GM19351 (cell line): ENCODE measurements around the gene CD300H.

Experiments
- ATAC-seq: cut with Tn5 transposase; IDR thresholded peaks from one replicate; pipeline ENCODE4 v1.9.1; 2021; ENCODE audit warnings: mild to moderate bottlenecking, moderate library complexity; ENCODE audit not compliant: unreplicated experiment

CD300H gene

DNA sequence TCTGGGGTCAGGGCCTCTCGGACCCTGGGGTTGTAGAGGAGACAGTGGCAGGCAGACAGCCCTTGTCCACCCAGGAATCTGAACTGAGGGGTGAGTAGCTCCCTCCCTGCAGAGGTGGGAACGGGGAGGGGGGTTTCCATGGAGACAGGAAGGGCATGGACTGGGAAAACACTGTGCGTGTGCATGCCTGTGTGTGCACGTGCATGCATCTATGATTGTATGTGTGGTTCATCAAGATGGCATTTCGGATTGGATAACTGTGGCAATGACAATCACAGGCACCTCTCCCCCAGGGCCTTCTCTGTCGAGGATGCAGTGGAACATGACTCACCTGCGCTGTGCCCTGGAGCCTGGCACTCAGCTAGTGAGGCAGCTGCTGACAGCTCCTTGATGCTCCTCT lies 15.3 kb downstream of the CD300H start:
- ATAC-seq = no peak

DNA sequence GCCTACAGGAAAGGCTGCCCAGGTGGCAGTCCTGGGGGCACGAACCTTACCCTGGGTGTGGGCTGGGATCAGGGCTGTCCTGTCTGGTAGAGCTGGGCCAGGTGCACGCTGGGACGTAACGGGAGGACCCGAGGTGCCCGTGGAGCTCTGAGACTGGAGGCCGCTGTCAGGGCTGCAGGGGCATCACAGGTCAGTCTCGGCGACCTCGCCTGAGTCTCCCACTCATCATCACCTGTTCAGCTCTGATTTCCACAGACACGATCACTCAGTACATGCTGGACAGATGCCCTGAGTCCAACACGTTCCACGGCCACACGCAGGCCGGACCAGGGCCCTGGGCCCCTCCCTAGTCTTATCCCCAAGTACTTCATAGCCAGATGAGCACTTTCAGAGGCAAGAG lies 16.7 kb downstream of the CD300H start:
- no peak for ATAC-seq

GRCh38 chr17:74549343-74549742 lies 18.0 kb downstream of the CD300H start:
- no peak for ATAC-seq

DNA sequence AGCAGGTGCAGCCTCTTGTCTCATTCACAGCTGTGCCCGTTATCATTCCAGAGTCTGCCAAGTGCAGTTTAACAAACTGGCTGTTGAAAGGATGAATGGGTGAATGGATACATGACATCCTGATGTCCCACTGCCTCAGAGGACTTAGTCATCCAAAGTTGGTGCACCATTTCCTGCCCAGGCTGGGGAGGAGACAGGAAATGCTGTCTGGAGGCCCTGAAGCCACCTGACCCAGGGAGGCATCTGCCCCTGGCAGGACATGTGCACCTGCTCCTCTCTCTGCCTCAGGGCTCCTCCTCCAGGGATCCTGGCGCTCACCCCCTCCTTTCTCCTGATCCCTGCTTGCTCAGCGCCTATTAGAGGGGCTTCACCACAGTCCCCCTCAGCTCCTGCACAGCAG lies 19.6 kb downstream of the CD300H start:
- ATAC-seq = no peak

GRCh38 chr17:74547264-74547663 lies 20.0 kb downstream of the CD300H start:
- no peak for ATAC-seq

GRCh38 chr17:74546586-74546985 lies 20.7 kb downstream of the CD300H start:
- no peak for ATAC-seq

- ATAC-seq = no peak
Measured at GRCh38 chr17:74545843-74546230, 21.5 kb downstream of the CD300H start, which contains the start of gene CD300C. Gene CD300C (minus strand): TSS chr17:74546115. CDS start chr17:74545782, 333 bp downstream.

DNA sequence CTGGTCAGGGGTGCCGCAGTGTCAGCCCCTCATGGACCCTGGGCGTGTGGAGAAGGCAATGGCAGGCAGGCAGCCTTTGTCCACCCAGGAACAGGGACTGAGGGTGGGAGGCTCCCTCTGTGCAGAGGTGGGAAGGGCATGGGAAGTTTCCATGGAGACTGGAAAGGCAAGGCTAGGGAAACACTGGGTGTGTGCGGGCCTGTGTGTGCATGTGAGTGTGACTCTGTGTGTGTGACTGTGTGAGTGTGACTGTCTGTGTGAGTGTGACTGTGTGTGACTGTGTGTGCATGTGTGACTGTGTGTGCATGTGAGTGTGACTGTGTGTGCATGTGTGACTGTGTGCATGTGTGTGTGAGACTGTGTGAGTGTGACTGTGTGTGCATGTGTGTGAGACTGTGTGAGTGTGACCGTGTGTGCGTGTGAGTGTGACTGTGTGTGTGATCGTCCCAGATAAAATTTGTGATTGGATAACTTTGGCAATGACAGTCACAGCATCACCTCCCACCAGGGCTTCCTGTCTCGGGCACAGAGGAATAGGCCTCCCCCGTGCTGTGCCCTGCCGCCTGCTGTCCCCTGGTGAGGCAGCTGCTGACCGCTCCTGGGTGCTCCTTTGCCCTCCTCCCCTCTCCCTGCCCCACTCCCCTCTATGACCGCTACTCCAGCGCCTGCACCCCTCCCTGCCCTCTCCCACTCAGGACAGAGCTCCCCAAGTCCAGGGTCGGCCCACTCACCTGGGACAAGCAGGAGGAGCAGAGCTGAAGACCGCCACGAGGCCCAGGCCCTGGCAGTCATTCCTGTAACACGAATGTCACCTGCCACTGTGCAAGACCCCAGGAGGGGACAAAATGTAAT lies 22.1 kb downstream of the CD300H start:
- ATAC-seq = no peak

- no peak for ATAC-seq
Measured at GRCh38 chr17:74543891-74544760, 23.2 kb downstream of the CD300H start.

DNA sequence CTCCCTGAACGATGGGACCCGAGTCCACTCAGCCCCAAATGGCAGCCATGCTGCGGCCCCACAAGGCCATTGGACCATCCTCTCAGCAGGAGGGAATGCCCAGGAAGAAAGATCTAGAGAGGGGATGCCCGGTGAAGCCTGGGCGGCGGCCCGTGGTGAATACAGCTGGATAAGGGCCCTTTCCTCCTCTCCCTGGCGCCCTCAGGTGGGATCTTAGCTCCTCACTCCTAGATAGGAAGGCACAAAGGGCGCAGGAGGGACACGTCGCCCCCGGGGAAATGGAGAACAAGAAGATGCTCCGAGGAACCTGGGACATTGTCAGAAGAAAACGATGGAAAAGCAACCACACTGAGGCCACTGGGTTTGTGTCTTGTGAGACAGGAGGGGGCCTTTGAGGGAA lies 23.9 kb downstream of the CD300H start:
- ATAC-seq = no peak

DNA sequence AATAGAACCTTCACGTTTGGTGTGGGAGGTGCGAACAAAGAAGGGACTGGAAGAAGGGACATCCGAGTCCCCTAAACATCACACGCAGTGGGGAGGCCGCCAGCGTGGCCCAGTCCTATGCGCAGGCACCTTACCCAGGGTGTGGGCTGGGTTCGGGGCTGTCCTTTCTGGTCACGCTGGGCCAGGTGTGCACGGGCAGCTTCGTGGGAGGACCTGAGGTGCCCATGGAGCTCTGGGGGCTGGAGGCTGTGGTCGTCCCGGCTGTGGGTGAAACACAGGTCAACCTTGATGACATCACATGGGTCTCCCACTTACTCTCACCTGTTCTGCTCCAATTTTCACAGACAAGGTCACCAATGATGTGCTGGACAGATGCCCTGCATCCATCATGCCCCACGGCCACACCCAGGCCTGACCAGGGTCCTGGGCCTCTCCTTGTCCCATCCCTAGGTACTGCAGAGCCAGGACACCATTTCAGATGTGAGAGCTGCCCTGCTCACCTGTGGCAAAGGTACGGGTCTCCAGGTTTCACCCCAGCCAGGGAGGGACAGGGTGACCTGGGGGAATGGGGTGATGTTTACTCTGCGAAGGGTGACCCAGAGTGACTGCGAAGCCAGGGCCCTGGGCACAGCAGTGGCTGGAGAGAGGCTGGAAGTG lies 24.5 kb downstream of the CD300H start:
- ATAC-seq = no peak

DNA sequence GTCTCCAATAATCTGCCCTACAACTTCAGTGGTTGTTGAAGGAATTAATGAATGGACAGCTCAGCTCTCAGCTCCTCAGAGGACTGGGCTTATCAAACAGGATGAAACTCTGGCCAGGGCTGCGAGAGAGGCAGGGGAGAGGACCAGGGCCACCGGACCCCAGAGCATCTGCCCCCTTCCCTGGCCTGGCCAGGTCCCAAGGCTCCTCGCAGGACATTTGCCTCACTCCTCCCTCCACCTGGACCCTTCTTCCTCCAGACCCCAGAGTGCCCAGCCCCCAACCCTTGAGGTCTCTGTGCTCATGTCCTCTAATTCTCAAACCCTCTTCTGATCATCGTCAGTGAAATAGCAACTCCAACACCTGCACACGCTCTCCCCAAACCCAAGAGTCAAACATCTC lies 25.1 kb downstream of the CD300H start:
- ATAC-seq = no peak

- no peak for ATAC-seq
Measured at GRCh38 chr17:74541176-74542111, 25.9 kb downstream of the CD300H start.

DNA sequence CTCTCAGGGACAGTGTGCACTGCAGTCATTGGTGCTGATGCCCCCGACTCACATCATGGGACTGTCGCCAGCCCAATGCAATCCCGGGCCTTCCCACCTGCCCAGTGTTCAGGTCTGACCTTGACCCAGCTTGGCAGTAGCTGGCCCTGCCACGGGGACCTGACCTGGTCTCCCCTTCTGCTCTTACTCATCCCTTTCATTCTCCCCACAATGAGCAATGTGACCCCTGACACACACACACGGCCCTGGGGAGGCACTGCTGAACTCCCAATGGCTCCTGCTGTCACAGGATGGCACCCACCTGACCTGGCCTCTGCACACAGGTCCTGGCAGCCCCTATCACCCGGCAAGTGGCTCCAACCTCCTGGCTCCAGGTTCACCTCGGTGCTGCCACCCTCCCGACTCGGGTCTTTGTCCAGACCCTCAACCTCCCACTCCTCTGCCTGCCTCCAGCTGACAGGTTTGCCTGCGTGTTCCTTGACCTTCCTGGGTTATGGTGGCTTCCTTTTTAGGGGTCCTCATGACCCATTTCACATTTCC lies 28.0 kb downstream of the CD300H start:
- ATAC-seq = no peak

DNA sequence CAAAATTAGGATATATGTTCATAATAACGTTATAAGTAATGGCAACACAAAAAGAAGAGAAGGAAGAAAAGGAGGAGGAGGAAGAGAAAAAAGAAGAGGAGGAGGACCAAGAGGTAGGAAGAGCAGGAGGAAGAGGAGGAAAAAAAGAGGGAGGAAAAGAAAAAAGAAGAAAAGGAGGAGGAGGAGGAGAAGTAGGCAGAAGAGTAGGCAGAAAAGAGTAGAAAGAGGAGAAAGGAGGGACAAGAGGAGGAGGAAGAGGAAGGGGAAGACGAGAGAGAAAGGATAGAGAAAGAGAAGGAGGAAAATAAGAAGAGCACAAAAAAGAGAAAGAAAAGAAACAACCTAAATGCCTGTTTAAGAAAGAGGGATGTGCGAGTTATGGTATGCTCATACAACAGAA lies 30.4 kb downstream of the CD300H start:
- ATAC-seq = no peak

GRCh38 chr17:74532115-74532514 lies 35.2 kb downstream of the CD300H start:
- no peak for ATAC-seq

DNA sequence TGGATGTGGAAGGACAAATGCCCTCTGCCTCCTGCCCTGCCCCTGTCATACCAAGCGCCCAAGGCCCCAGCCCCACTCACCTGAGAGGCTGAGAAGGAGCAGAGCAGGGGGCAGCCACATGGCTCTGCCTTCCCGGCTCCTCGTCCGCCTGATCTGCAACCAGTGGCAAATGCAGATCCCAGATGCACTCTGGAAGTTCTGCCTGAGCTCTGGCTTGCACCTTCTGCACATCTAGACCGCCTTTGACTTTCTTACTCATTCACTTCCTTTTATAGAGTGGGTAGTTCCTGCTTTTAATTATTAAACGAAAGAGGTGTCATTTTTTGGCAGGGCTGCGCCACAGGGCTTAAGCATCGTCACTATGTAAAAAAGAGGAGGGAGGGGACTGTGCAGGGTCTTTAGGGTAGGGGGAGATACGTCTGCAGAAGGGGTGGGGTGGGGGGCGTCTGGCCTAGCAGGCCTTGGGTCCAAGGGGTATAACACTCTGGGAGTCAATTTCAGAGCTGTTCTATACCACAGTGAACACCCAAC lies 36.0 kb downstream of the CD300H start, which contains the start of gene CD300LB:
CD300LB (minus strand) TSS at position 245 of the 531 bp plus-strand sequence; CDS start at position 120, 125 bp downstream.
- ATAC-seq = no peak

DNA sequence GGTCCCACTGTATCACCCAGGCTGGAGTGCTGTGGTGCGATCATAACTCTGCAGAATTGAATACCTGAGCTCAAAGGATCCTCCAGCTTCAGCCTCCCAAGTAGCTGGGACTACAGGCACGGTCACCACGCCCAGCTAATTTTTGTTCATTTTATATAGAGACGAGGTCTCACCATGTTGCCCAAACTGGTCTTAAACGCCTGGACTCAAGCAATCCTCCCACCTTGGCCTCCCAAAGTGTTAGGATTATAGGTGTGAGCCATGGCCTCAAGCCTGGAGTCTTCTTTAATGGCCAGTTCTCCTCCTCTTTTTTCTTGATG lies 36.5 kb downstream of the CD300H start:
- ATAC-seq = no peak

GRCh38 chr17:74529243-74529642 lies 38.1 kb downstream of the CD300H start:
- no peak for ATAC-seq
